ENCODE results near the gene CAMTA2.
A peak's percentile ranks its signal among the peaks of the same experiment; 100 is the strongest.

CAMTA2 gene

GRCh38 chr17:4969551-4970173 is 17.8 kb downstream of the CAMTA2 start:
- no peak for DNase-seq (ENCODE audit: low spot score)

DNA sequence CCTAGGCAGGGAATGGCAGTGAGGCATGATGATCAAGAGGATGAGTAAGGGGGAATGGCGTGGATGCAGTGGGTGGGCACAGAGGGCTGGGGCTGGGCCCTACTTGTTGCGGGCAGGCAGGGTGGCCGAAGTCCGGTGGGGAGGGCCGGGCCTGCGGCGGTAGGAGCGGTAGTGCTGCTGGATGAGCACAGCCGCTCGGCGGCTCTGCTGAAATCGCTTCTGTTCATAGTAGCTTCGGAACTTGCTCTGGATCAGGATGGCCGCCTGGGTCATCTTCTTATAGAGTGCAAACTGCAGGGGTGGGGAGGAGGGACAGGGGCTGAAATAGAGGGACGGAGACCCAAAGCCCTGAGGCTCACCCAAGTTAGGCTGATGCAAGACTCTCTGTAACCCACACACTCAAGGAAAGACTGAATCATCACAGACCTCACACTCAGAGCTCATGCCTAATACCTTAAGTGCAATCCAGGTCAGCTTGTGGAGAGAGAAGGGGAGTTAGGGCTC is 18.4 kb downstream of the CAMTA2 start:
- DNase-seq (ENCODE audit: low spot score), result peak; percentile 72

GRCh38 chr17:4968486-4969046 is 18.9 kb downstream of the CAMTA2 start:
- DNase-seq (ENCODE audit: low spot score), result no peak

- DNase-seq (ENCODE audit: low spot score), result peak; percentile 96
Measured at GRCh38 chr17:4967539-4968485, 19.7 kb downstream of the CAMTA2 start, which contains the start of gene SPAG7. Gene SPAG7, minus strand, starts transcription at chr17:4967817. Its CDS starts 13 bp downstream, at chr17:4967804.

DNA sequence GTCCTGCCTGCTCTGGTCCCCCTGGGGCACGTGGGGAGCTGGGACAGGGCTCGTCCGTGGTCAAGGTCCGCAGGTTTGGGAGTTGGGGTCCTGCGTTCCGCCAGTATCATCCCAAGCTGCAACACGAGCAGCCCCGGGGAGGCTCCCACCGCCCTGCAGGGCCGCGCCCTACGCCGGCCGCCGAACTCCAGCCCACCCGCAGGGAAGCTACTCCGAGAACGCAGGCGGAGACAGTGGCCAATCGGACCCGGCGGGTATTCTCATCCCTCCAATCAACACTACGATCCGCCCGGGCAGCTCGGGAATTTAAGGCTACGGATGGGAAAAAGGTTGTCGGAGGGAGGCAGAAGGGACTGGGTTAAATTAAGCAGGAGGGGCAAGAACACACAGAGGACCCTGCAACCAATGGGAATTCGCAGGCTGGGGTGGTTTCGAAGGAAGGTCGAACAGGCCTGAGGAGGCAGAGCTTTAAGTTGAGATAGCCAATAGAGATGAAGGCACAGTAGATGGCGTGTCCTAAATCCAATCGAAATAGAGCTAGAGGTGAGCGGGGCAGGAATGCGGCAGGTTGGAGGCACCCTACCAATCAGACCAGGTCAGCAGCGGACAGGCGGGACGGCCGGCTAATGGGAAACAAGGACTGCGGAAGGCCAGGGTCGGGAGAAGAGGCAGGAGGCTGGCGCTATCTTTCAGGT is 20.5 kb downstream of the CAMTA2 start:
- peak; percentile 97 for DNase-seq (ENCODE audit: low spot score)

- no peak for DNase-seq (ENCODE audit: low spot score)
Measured at GRCh38 chr17:4965311-4965986, 22.0 kb downstream of the CAMTA2 start.

DNA sequence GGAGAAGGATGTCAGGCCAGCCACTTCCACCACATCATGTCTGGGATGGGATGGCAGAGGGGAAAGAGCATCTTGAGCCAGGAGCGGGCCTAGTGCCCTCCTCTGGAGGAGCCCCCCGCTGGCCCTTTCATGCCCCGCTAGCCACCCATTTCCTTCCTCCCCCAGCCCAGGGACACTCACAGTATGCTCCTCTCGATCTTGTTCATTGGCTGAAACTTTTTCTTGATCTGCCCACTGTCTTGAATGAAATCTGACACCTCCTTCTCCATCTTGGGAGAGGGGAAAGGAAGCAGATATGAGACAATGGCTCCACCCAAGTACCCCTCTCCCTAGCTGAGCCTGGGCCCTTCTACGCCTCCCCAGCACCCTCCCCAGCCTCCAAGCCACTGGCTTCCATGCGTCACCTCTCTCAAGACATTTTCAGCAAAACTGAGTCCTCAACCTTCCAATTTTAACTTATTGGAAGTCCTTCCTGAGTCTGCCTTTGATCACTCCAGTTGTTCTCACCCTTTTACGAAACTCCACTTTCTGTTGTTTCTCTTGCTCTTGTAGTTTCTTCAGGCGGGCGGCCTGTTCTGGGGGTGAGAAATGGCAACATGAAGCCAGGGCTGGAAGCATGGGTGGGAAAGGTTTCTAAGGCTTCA is 27.1 kb downstream of the CAMTA2 start:
- no peak for DNase-seq (ENCODE audit: low spot score)

DNA sequence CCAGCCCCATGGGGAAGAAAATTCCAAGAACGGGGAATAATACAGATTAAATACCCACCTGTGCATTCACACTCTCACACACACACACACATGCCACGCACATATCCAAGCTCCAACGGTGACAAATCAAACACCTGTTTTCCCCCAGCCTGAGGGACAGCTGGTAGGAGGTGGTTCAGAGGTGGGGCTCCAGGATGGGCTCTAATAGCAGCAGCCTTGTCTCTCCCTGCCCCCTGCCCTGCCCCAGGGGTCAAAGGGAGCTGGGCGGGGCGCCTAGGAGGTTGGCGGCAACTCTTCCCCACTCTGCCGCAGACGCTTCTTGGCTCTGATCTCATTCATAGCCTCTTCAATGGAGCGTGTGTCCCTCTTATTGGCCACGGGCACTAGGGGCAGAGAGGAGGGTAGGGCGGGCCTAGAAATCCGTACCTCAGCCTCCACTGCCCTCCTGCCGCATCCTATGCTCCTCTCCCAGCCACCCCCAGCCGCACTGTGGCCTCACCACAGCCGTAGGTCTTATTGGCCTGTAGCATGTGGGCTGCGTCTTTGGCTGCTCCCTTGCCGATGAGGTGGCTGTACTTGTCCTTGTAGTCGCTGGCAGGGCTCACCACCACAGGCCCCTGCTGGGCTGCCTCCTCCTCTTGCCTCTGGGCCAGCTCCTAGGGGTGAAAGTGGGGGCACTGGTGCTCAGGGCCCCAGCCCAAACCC is 28.1 kb downstream of the CAMTA2 start:
- DNase-seq (ENCODE audit: low spot score), result no peak

GRCh38 chr17:4958102-4958501 is 29.4 kb downstream of the CAMTA2 start:
- no peak for DNase-seq (ENCODE audit: low spot score)

DNA sequence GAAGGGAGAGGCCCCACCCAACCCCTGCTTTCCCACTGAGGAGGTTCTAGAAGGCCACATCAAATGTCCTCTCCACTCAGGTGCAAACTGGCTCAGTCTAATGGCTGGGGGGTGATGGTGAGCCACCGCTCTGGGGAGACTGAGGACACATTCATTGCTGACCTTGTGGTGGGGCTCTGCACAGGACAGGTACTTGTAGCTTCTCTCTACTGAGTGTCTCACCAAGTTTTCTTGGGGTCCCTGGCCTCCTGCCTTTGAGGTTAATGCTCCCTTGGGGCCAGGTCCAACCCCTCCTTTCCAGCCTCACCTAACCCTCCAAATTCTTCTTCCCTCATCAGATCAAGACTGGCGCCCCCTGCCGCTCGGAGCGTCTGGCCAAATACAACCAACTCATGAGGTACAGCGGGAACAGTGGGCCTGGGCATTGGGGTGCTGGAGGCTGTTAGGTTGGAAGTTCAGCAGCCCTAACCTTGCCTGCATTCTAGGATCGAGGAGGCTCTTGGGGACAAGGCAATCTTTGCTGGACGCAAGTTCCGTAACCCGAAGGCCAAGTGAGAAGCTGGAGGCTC is 30.9 kb downstream of the CAMTA2 start:
- no peak for DNase-seq (ENCODE audit: low spot score)

GRCh38 chr17:4955091-4955490 is 32.4 kb downstream of the CAMTA2 start:
- no peak for DNase-seq (ENCODE audit: low spot score)

DNA sequence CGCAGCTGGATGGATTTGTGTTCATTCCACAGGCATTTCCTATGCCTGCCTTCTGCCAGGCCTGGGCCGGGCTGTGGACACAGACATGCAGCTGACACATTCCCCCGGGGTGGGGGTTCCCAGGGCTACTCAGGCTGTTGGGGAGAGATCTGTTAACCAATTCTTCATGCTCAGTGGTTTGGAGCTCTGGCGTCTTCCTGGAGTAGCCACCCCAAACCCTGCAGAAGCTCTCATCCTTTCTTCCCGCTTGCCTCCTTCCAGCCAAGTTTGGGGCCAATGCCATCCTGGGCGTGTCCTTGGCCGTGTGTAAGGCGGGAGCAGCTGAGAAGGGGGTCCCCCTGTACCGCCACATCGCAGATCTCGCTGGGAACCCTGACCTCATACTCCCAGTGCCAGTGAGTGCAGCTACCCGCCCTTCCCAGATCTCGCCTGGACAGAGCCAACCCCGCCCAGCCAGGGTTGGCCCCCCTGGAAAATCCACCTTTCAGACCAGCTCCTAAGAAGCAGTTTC is 34.0 kb downstream of the CAMTA2 start:
- DNase-seq (ENCODE audit: low spot score), result peak; percentile 89

GRCh38 chr17:4951486-4951885 is 36.0 kb downstream of the CAMTA2 start:
- DNase-seq (ENCODE audit: low spot score), result no peak

- no peak for DNase-seq (ENCODE audit: low spot score)
Measured at GRCh38 chr17:4950746-4951204, 36.7 kb downstream of the CAMTA2 start, which contains the start of gene ENO3. Gene ENO3, plus strand, starts transcription at chr17:4951119. Its CDS starts 711 bp downstream, at chr17:4951830.

DNA sequence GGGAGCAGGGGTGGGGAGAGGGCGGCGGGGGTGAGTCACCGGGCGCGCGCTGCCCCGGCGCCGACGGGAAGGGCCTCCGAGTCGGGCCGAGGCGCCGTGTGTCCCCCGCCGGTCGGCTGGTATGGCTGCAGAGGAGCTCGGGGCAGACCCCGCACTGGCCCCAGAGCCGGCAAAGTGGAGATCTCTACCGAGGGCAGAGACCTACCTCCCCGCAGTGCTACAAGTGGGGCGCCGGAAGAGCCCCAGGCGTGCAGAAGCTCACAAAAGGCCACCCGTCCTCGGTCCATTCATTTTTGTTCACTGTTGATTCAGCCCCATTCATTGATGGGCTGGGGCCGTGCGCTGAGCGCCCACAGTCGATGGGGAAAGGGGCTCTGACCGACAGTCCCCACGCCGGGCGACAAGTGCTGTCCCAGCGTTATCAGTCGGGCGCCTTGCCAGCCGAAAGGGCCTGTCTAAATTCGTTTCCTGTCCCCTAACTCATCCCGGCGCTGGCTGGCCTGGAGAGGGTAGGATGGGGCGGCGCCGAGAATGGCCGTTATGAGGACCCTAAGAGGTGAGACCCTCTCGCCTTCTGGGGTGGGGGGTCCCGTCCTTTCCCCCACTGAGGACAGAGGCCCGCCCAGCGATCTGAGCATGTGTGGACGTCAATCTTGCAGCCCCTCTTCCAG is 37.3 kb downstream of the CAMTA2 start:
- no peak for DNase-seq (ENCODE audit: low spot score)

- DNase-seq (ENCODE audit: low spot score), result peak; percentile 76
Measured at GRCh38 chr17:4949321-4950074, 38.0 kb downstream of the CAMTA2 start.

- peak; percentile 96 for DNase-seq (ENCODE audit: low spot score)
Measured at GRCh38 chr17:4948931-4949320, 38.5 kb downstream of the CAMTA2 start.
